ENCODE results near the gene IPO9. TPM values are rescaled to one million over a fixed set of nuclear protein-coding genes. Genes with fewer than 3 reads are reported as not detected.

Gene IPO9
- total and polyA plus RNA-seq, 2 donors (not counting 1 experiment from before 2014, with no cell fraction given), result 28.4 to 29.2 TPM

GRCh38 chr1:201885531-201886075, 56.6 kb downstream of the IPO9 start:
- Histone ChIP-seq H3K27ac (ENCODE audit: insufficient read depth, low read length) (no peak overlapping the region), H3K9ac (ENCODE audit: insufficient read depth, low read length) (no peak overlapping the region), H4K20me1 (ENCODE audit: control insufficient read depth, extremely low read depth, insufficient read depth, low read length) (no peaks in the 10 kb centered on the region), H3K79me2 (ENCODE audit: control insufficient read depth, insufficient read depth, low read length) (no peaks in the 10 kb centered on the region), H3K4me2 (ENCODE audit: extremely low read depth, insufficient read depth, low read length) (no peak overlapping the region), H3K36me3 (ENCODE audit: control insufficient read depth, insufficient read depth, low read length) (no peaks in the 10 kb centered on the region), H3K9me3 (ENCODE audit: control insufficient read depth, insufficient read depth, low read depth, low read length) (no peaks in the 10 kb centered on the region), H2AFZ (ENCODE audit: low read length) (no peak overlapping the region), H3K4me3 (replicated peaks in 1 of 4; ENCODE audit: control extremely low read depth in 1 of 4, insufficient read depth in 1 of 4, low read depth in 3 of 4, low read length in 4 of 4) (no peak overlapping the region), H3K4me1 (ENCODE audit: control insufficient read depth, extremely low read depth, insufficient read depth, low read length) (peaks cover 28% of the 10 kb centered on the region), H3K27me3 (ENCODE audit: control insufficient read depth, insufficient read depth, low read length) (no peaks in the 10 kb centered on the region)
- DNase-seq (ENCODE audit: low read depth in 2 of 2), result peak; percentile 44 to 87
- TF ChIP-seq CTCF (conservative IDR thresholded peaks at IDR 0.05 in 1 of 2, IDR thresholded peaks at IDR 0.05 in 1 of 2; ENCODE audit: low read depth in 1 of 2, low read length in 2 of 2) (no peak), EZH2 (IDR thresholded peaks at IDR 0.05; ENCODE audit: low read length, missing control alignments) (no peak)

DNA sequence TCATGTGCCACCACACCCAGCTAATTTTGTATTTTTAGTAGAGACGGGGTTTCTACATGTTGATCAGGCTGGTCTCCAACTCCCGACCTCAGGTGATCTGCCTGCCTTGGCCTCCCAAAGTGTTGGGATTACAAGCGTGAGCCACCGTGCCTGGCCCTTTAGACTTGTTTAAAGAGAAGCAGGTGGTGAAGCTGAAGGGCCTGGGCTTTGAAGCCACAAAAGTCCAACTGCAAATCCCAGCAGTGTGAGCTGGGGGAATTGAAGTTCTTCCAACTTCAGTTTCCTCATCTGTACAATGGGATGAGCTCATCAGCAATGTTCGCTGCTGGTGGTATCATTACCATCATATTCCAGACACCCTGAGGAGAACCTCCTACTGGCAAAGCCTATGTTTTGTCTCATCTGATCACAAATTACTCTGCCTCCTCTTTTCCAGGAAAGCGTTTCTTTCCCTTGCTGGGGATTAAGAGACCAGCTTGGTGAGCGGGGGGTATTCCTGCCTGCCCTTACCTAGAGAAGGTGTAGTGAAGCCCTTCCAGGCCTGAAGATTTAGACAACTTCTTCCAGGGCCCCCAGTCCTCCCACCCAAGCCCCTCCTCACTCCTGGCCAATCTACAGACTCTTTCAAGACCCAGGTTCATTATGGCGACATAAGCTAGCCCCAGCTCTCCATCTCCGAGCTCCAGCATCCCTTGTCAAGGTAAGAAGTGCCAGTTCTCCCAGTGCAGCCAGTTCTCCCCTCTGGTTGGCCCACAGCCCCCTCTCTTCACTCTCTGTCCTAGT, 57.3 kb downstream of the IPO9 start:
- no peaks in the 10 kb centered on the region for H3K27me3 ChIP-seq (ENCODE audit: control insufficient read depth, insufficient read depth, low read length)
- H3K4me1 ChIP-seq (ENCODE audit: control insufficient read depth, extremely low read depth, insufficient read depth, low read length), result peaks cover 28% of the 10 kb centered on the region
- H3K79me2 ChIP-seq (ENCODE audit: control insufficient read depth, insufficient read depth, low read length), result no peaks in the 10 kb centered on the region
- H3K36me3 ChIP-seq (ENCODE audit: control insufficient read depth, insufficient read depth, low read length), result no peaks in the 10 kb centered on the region
- no peak overlapping the region for H3K9ac ChIP-seq (ENCODE audit: insufficient read depth, low read length)
- peak in 1 of 2 donors; percentile 45 for DNase-seq (ENCODE audit: low read depth in 2 of 2)
- no peak overlapping the region for H3K27ac ChIP-seq (ENCODE audit: insufficient read depth, low read length)
- no peak overlapping the region for H2AFZ ChIP-seq (ENCODE audit: low read length)
- TF ChIP-seq EZH2 (IDR thresholded peaks at IDR 0.05; ENCODE audit: low read length, missing control alignments) (no peak), CTCF (conservative IDR thresholded peaks at IDR 0.05 in 1 of 2, IDR thresholded peaks at IDR 0.05 in 1 of 2; ENCODE audit: low read depth in 1 of 2, low read length in 2 of 2) (no peak)
- H3K9me3 ChIP-seq (ENCODE audit: control insufficient read depth, insufficient read depth, low read depth, low read length), result no peaks in the 10 kb centered on the region
- no peak overlapping the region for H3K4me3 ChIP-seq (replicated peaks in 1 of 4; ENCODE audit: control extremely low read depth in 1 of 4, insufficient read depth in 1 of 4, low read depth in 3 of 4, low read length in 4 of 4)
- no peaks in the 10 kb centered on the region for H4K20me1 ChIP-seq (ENCODE audit: control insufficient read depth, extremely low read depth, insufficient read depth, low read length)
- H3K4me2 ChIP-seq (ENCODE audit: extremely low read depth, insufficient read depth, low read length), result no peak overlapping the region

DNA sequence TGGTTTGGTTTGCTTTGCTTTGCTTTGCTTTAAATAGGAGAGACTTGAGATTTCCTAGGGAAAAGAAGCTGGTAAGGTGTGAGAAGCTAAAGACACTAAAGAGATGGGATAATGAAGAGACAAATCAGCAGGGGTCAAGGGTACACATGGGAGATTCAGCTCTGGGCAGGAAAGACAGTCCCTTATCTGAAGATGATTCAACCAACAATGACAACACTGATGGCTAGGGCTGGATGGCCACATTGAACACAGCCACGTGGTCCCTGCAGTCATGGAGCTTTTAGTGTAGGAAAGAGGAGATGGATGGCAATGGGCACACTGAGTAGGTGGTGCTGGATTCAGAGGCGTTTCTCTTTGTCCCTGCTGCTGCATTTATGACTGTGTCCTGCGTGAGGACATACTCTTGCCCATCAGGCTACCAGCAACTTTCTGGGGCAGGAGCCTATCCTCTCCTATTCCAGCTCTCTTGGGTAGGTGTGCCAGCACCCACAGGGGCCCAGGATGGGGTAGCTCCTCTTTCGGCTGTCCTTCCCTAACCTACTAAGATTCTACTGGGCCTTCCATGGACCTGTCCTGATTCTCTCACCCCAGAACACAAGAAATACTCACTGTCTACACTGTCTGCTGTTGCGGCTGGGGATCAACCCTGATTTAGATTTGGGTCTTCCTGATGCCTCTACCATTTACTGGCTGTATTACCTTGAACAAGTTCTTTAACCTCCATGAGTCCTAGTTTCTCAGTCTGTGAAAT, 58.3 kb downstream of the IPO9 start:
- H3K36me3 ChIP-seq (ENCODE audit: control insufficient read depth, insufficient read depth, low read length), result no peaks in the 10 kb centered on the region
- H3K4me2 ChIP-seq (ENCODE audit: extremely low read depth, insufficient read depth, low read length), result no peak overlapping the region
- no peaks in the 10 kb centered on the region for H3K9me3 ChIP-seq (ENCODE audit: control insufficient read depth, insufficient read depth, low read depth, low read length)
- no peak overlapping the region for H3K4me3 ChIP-seq (replicated peaks in 1 of 4; ENCODE audit: control extremely low read depth in 1 of 4, insufficient read depth in 1 of 4, low read depth in 3 of 4, low read length in 4 of 4)
- no peak overlapping the region for H3K27ac ChIP-seq (ENCODE audit: insufficient read depth, low read length)
- H3K27me3 ChIP-seq (ENCODE audit: control insufficient read depth, insufficient read depth, low read length), result no peaks in the 10 kb centered on the region
- no peaks in the 10 kb centered on the region for H4K20me1 ChIP-seq (ENCODE audit: control insufficient read depth, extremely low read depth, insufficient read depth, low read length)
- DNase-seq (ENCODE audit: low read depth in 2 of 2), result no peak
- no peak overlapping the region for H3K9ac ChIP-seq (ENCODE audit: insufficient read depth, low read length)
- H3K79me2 ChIP-seq (ENCODE audit: control insufficient read depth, insufficient read depth, low read length), result no peaks in the 10 kb centered on the region
- TF ChIP-seq EZH2 (IDR thresholded peaks at IDR 0.05; ENCODE audit: low read length, missing control alignments), result no peak
- no peak for TF ChIP-seq CTCF (conservative IDR thresholded peaks at IDR 0.05 in 1 of 2, IDR thresholded peaks at IDR 0.05 in 1 of 2; ENCODE audit: low read depth in 1 of 2, low read length in 2 of 2)
- peaks cover 28% of the 10 kb centered on the region for H3K4me1 ChIP-seq (ENCODE audit: control insufficient read depth, extremely low read depth, insufficient read depth, low read length)
- no peak overlapping the region for H2AFZ ChIP-seq (ENCODE audit: low read length)
